GM21737 (cell line): Measurements from ENCODE around the gene CEMIP.

ENCODE experiments used
- ATAC-seq: cut with Tn5 transposase; IDR thresholded peaks from one replicate; pipeline ENCODE4 v1.9.1; 2021; ENCODE audit warnings: mild to moderate bottlenecking, moderate library complexity; ENCODE audit not compliant: unreplicated experiment

Gene CEMIP

DNA sequence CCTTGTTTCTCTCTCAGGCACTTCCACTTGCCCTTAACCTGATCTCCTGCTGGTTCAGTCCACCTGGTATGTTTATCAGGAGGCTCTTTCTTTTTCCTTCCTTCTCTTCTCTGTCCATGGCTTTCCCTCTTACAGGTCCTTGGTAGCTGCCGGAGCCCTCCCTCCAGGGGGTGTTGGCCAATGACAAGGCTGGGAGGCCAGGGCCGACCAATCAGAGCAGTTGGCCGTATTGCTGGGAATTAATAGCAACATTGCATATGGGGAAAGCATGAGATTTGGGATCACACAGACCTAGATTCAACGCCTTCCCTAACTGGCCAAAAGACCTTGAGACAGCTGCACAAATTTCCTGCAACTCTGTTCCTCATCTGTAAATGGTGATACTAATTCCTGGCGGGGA is 62.4 kb downstream of the CEMIP start:
- ATAC-seq = no peak

DNA sequence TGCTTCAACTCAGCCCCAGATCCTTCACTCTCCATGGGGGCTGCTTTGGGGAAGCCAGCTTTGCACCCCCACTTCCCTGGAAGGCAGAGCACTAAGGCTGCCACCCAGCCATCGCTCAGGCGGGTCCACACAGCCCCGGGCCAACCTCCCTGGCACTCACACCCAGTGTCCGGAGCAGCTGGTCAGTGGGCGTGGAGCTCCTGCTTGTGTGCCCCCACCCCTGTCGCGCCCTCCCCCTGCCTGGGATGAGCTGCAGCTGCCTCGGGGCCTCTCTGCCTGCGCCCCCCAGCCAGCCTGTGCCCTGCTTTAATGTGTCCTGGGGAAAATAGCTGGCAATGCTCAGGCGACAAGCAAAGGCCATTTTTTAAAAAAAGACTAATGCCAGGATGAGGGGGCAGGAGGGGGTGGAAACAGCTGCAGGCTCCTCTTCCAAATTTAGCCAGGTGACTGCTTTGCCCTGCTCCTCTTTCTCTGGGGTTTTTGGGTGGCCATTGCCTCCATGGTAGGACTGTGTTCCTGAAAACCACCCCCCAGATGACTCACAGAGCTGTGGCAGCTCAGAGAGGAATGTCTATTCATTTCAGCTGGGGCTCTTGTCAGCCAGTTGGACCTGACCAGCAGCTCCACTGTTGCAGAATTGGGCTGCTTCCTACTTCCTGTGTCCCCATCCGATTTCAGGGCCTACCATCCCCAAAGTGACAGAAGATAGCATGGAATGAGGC is 65.0 kb downstream of the CEMIP start:
- ATAC-seq = no peak

DNA sequence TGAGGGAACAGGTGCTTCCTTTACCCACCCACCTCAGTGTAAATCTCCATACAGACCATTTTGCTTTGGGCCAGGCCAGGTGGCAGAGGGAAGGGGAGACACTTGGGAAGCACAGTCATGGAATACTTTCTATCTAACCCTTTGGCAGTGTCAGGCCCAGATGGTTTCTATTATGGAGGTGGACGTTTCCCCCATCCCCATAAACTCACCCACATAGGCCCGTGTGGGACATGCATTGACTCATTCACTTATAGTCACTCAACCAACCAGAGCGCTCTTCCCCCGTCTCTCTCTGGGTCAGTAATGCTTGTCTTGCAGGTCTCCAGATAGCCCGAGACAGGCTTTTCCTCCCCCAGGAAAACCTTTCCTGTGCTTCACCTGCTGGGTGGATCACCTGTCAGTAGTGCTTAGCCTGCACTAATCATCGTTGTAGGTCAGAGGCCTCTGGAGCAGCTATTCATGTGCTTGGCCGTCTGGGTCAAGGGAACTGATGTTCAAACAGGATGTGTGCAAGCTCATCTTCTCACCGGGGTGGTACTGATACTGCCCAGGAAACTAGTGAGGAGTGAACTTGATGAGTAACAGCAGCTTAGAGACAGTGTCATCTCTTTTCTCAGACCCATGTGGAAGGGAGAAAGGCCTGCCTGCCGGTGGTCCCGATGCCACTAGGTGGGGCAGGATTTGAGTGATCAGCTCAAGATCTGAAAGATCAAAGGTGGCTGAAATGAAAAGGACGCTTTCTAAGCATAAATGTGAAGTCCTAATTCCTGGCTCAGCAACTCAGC is 67.1 kb downstream of the CEMIP start:
- ATAC-seq = no peak

DNA sequence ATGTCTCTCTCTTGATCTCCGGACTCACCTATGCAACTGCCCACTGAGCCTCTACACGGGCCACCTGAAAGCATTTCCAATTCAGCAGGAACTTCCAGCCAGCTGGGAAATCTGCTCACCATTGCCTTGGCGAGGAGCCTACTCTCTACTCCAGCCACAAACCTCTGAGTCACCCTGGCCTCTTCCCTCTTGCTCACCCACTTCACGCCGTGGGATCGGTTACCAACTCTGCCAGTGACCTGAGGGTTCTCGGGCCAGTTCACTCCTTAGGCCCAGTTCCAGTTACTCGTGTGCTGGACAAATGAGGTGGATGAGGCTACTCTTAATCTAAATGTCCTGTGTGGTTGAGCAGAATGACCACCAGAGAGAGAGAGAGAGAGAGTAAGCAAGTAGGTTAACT is 70.1 kb downstream of the CEMIP start:
- ATAC-seq = no peak

DNA sequence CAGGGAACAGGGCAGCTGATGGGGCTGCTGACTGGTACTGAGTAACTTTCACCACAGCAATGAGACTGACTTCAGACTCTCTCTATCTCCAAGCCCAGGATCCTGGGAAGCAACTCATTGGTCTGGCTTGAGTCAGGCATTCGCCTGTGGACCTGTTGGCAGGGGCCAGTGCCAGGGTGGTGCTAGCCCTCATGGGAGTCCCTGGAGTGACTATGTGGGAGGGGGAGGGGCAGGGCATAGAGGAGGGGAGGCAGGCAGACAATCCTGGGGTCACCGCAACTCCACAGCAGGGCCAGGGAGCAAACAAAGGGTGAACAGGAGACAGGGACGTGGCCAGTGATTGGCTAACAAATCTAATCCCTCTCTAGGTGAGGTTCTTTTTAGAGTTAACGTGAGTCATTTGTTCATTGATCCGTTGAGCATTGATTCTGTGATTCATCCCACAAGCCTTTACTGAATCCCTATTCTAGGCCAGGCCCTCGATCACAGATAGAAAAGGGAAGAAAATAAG is 71.8 kb downstream of the CEMIP start:
- ATAC-seq = no peak

DNA sequence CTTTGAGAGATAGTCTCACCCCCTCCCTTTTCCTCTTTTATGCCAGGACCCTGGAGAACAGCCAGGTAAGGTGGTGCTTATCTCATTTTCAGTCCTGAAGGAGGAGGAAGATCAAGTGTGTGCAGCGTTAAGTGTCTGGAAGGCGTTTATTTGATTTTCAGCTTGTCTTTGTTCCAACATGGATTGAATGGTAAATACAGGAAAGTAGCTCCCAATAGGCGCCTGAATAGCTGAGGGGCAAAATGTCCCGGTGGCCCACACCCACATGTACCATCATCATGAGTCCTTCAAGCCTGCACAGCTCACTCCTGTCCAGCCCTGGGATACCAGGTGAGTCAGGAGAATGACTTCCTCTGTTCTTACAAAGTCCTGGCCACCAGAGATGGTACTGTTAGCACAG is 73.5 kb downstream of the CEMIP start:
- ATAC-seq = no peak

DNA sequence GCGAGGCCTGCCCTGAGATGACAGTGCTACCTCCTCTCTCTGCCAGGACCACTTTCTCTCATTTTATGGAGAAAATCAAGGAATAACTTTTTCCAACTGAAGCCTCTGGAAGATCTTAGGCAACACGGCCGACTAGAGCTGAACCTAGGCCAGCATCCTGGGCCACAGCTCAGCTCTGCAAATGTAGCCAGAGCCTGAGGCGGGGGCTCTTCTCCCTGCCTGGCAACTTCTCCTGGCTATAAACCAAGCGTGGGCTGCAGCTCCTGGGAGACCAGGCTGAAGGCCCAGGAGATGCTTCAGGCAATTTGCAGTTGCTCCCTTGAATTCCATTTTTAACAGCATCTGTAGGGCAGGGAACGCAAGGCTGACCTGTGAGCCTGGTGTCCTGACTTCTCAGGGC is 74.9 kb downstream of the CEMIP start:
- no peak for ATAC-seq

DNA sequence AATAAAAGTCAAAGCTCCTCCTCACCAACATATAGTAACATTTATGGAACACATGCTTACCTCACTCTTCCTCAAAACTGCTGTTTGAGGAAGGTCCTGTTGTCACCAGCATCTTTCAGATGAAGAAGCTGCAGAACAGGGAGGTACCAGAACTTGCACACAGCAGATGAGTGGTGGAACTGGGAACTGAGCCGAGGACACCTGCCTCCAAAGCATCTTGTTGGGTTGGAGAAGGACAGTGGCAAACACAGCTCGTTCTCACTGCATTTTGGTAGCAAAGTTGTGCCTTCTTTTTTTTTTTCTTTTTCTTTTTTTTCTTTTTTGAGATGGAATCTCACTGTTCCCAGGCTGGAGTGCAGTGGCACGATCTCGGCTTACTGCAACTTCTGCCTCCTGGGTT is 76.0 kb downstream of the CEMIP start:
- ATAC-seq = no peak

DNA sequence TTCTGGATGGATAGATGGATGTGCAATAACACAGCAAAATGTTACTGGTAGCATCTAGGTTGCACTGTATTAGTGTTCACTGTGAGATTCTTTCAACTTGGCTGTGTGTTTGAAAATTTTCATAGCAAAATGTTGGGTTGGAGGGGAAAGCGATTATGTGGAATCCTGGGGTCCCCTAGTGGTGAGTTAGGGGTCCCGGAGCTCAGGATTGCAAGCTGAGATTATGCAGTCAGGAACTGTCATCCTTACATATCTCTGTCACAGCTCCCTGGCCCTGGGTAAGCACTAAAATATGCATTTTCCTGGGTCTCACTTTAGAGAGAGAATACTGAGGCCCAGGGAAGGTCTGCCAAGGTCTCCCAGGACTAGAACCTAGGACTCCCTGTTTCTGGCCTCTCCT is 77.2 kb downstream of the CEMIP start:
- ATAC-seq = no peak

DNA sequence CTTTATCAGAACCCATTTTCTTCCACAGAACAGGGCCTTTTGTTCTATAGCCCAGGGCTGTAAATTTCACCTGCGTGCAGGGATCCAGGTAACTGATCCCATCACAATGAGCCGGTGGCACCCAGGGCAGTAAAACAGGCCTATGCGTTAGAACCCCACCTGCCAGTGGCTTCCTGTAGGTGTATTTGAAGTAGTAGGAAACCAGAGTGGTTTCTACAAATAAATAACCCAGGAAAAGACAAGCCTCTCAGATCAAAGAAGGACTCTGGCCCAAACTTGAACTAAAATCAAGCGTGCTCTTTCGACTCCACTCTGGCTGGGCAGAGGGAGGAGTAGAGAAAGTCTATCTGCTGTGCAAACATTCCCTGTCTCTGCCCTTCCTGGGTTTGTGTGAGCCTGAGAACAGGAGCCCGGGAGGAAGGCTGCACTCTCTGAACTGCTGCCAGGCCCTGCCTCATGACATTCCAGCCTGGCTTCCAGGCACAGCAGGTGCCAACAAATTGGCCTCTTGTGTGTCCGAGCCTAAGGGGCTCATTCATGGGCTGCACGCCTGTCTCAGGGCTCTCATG is 77.7 kb downstream of the CEMIP start:
- no peak for ATAC-seq

DNA sequence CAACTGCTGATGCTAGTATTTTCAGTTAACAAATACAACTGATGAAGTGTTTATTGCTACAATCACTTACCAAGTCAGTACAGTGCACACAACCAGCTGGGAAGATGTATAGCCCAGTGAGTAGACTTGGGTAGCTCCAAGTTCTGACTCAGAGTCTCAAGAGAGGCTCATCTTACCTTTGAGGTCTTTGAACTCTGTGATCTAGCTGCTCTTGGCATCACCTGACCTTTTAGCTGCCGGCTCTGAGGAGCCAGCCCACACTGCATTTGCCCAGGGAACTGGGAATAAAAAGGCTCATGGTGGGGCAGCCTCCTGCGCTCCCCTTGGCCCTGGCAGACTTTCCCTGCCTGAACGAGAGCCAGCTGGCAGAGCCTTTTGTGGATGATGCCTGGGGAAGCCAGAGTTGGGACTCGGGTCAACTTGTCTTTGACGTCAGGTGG is 82.6 kb downstream of the CEMIP start:
- no peak for ATAC-seq

DNA sequence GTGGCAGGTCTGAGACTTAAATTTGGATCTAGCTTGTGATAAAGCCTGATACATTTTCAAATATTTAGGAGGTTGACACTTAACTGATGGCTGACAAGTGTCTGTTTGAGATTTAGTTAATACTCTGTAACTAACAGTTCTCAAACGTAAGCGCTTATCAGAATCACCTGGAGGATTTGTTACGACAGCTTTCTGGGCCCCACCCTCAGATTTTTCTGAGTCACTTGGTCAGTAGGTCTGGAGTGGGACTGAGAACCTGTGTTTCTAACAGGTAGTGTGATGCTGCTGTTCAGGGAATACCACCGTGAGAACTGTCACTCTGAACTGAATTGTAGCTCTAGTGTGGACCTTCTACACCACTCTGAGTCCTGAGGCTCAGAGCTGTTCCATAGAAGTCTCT is 85.5 kb downstream of the CEMIP start:
- ATAC-seq = no peak

DNA sequence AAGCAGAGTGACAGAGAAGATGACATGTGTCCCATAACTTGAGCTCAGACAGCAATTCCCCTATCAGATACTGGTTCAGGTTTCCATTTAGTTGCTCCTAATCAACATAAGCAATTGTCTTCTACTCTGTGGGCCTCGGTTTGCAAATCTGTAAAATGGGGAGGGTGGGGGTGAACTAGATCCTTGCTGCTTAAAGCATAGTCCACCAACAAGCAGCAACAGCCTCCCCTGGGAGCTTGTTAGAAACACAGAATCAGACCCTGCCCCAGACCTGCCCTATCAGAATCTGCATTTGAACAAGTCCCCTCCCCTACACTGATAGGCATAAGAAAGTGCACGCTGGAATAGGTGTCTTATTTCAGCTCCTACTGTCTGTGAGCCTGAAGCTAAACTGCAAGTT is 87.8 kb downstream of the CEMIP start:
- ATAC-seq = no peak

DNA sequence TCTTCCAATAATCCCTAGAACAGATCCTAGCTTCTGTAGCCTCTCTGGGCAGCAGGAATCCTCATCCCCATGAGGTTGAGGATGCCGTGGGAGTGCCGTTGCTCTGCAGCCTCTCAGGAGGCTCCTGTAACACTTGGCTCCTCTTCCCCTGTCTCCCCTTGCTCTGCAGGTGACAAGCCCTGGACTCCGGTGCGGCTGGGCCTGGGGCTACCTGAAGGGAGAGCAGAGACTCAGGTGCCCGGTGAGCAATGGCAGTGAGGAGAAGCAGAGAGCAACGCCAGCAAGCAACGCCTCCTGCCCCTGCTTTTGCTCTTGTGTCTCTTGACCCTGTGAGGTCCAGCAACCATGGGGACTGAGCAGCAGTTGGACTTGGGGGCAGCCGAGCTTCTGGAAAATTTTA is 91.2 kb downstream of the CEMIP start:
- ATAC-seq = no peak

DNA sequence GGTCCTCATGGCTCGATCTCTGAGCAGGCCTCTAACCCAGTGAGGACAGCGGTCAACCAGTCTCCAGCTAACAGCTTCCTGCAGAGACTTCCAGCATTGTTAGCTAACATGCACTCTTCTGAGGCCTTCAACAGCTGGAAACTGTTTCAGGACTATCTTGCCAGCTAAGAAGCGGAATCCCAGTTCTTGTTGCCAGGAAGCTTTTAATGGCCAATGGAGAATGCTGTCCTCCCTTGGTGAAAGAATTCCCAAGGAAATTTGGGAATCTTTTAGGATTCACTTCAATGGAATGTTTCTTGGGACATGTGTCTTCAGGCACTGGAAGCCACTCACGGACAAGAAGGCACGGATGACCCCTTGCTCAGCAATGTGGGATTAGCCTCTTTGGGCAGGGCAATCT is 91.7 kb downstream of the CEMIP start:
- no peak for ATAC-seq

DNA sequence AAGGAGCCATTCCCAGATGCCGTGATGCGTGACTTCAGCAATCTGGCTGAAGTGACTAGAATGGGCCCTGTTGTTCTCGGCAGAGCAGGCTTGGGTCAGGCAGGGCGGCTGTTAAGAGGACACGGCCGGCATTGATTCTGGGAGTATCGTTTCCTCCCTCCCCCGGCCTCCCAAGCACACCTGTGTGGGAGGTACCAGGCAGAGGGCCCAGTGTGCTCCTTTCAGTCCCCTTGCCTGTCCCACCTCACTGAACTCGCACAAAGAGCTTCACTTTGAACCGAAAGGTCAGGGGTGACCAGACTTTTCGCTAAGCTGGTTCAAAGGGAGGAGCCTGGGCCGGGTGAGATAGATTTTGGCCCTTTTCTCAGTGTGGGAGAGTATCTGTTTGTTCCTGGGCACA is 92.7 kb downstream of the CEMIP start:
- no peak for ATAC-seq

DNA sequence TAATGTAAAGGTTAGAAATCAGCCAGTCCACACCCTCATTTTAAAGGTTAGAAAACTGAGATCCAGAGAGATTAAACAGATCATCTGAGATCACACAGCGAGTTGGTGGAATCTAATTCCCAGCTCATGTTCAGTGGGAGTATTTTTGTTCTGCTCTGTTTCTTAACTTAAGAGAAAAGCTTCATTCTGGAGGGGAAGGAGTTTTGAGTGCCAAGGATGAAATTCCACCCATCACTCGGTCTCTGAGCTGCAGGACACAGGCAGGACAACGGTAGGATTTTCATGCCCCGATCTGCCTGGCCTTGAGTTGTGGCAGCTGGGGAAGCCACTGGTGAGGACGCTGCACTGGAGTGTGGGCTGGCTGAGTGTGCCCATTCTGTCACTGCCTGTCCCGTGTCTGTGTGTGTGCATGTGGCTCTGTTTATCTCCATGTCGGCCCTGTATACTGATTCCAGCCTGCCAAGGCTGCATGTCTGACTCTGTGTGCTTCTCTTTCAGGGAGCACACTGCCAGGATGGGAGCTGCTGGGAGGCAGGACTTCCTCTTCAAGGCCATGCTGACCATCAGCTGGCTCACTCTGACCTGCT is 94.3 kb downstream of the CEMIP start:
- ATAC-seq = no peak

DNA sequence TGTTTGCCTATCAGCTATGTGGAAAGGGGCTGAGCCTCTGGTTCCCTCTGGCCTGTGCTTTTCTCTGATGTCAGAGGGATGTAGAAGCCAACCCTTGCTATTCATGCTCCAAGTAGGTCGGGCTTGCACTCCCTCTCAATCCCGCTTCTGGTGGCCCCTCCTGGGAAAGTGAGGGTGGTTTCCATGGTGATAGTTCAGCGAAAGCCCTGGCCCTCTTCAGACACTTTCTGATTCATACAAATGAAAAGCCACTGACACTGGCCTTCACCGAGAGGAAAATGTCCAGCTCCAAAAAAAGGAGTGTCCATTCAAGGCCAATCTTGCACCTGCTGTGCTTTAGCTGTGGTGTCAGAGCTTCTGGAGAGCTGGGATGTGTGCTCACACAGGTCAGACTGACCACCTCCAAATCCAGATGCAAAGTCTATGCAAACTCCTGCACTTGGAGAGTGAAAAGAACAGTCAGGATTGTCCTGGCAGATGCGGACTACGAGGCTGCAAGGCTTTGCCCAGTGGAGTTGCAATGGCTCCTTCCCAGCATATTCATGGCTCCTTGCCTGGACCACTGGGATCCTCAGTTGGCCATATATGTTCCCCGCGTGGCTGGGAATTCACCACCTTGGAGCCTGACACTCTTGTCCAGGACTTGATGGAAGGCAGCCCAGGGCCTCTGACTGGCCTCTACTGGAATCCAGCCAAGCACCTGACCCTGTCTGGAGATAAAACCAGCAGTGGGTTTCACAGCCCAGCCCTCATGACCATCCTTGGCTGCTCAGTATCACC is 96.6 kb downstream of the CEMIP start:
- ATAC-seq = no peak

DNA sequence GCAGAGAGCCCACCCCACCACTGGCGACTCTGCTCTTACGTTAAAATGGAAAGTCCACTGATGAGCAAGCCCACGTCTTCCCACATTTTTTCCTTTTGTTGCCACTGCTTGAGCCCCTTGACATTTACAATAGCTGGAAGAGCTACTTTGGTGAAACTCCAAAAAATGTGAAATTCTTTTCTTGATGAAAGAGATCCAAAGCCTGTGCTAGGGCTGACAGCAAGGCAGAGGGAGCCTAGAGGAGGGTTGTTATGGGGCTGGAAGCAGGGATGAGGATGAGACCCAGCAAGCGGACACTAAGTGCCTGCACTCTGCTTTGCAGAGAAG is 97.1 kb downstream of the CEMIP start:
- no peak for ATAC-seq

DNA sequence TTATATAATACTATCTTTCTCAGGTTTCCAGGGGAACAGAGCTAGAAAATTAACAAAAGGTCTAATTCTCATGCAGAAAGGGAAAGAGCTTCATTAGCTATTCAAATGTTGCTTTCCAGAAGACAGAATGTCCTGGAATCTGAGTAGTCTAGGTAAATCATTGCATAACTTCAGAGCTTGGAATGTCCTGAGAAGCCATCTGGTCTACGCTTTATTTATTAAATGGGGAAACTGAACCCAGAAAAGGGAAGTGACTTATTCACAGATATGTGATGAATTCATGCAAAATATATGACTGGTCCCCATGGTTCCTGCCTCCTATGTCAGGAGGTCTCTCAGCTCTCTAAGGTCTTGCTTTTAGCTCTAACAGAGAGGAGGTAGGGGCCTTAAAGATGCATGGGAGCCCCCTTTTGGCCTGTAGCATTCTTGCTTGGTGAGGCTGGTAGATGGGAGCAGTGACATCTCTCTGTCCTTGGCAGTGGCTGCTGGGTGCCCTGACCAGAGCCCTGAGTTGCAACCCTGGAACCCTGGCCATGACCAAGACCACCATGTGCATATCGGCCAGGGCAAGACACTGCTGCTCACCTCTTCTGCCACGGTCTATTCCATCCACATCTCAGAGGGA is 99.2 kb downstream of the CEMIP start:
- no peak for ATAC-seq

DNA sequence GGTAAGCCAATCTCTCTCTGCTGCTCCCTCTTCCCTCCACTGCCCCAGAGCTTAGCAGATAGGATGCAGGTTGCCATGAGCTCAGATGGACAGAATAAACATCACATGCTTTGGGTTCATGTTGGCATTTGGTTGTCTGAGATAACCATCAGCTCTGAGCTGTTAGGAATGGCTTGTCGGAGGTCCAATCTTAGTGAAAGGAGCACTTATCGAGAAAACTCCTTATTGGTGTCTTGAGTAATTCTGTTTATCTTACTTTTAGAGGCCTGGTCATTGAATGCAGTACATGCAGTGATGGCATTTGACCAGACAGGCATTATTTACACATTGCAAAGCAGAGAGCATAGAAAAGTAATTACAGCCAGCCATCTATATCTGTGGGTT is 99.7 kb downstream of the CEMIP start:
- ATAC-seq = no peak
